ENCODE results near the gene PRKAR2B.

- TF ChIP-seq, protein P1, sequence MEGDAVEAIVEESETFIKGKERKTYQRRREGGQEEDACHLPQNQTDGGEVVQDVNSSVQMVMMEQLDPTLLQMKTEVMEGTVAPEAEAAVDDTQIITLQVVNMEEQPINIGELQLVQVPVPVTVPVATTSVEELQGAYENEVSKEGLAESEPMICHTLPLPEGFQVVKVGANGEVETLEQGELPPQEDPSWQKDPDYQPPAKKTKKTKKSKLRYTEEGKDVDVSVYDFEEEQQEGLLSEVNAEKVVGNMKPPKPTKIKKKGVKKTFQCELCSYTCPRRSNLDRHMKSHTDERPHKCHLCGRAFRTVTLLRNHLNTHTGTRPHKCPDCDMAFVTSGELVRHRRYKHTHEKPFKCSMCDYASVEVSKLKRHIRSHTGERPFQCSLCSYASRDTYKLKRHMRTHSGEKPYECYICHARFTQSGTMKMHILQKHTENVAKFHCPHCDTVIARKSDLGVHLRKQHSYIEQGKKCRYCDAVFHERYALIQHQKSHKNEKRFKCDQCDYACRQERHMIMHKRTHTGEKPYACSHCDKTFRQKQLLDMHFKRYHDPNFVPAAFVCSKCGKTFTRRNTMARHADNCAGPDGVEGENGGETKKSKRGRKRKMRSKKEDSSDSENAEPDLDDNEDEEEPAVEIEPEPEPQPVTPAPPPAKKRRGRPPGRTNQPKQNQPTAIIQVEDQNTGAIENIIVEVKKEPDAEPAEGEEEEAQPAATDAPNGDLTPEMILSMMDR (IDR thresholded peaks at IDR 0.05; ENCODE audit: low read depth, low read length, missing input control): no peak
- TF ChIP-seq MAX (IDR thresholded peaks at IDR 0.05) (no peak), SP1 (IDR thresholded peaks at IDR 0.05) (no peak), ZBTB33 (IDR thresholded peaks at IDR 0.05) (no peak), RAD21 (IDR thresholded peaks at IDR 0.05) (no peak), JUND (IDR thresholded peaks at IDR 0.05) (no peak), HNF4A (conservative IDR thresholded peaks at IDR 0.05) (no peak)
- TF ChIP-seq, protein P2, sequence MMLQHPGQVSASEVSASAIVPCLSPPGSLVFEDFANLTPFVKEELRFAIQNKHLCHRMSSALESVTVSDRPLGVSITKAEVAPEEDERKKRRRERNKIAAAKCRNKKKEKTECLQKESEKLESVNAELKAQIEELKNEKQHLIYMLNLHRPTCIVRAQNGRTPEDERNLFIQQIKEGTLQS (IDR thresholded peaks at IDR 0.05): no peak
These were observed 69.4 kb downstream of the PRKAR2B start for GRCh38 chr7:107113866-107114265.
